Measurements from ENCODE around the gene KPNB1.

Gene KPNB1

GRCh38 chr17:47700471-47701449 is 51.0 kb downstream of the KPNB1 start:
- DNase-seq (ENCODE audit: low read depth in 2 of 2) = no peak
- H3K4me3 ChIP-seq (replicated peaks in 1 of 2; ENCODE audit: low read depth in 2 of 2, low read length in 2 of 2) = no peak overlapping the region
- no peak for TF ChIP-seq CTCF (IDR thresholded peaks at IDR 0.05; ENCODE audit: low read depth, low read length)

GRCh38 chr17:47701608-47702007 is 51.9 kb downstream of the KPNB1 start:
- no peak overlapping the region for H3K4me3 ChIP-seq (replicated peaks in 1 of 2; ENCODE audit: low read depth in 2 of 2, low read length in 2 of 2)
- TF ChIP-seq CTCF (IDR thresholded peaks at IDR 0.05; ENCODE audit: low read depth, low read length) = no peak
- DNase-seq (ENCODE audit: low read depth in 2 of 2) = no peak

- no peak for TF ChIP-seq CTCF (IDR thresholded peaks at IDR 0.05; ENCODE audit: low read depth, low read length)
- no peak for DNase-seq (ENCODE audit: low read depth in 2 of 2)
- H3K4me3 ChIP-seq (replicated peaks in 1 of 2; ENCODE audit: low read depth in 2 of 2, low read length in 2 of 2) = no peak overlapping the region
Observed at GRCh38 chr17:47702391-47702995, 52.8 kb downstream of the KPNB1 start.

GRCh38 chr17:47703191-47703591 is 53.5 kb downstream of the KPNB1 start:
- no peak overlapping the region for H3K4me3 ChIP-seq (replicated peaks in 1 of 2; ENCODE audit: low read depth in 2 of 2, low read length in 2 of 2)
- DNase-seq (ENCODE audit: low read depth in 2 of 2) = no peak
- TF ChIP-seq CTCF (IDR thresholded peaks at IDR 0.05; ENCODE audit: low read depth, low read length) = no peak

GRCh38 chr17:47703671-47704070 is 54.0 kb downstream of the KPNB1 start:
- DNase-seq (ENCODE audit: low read depth in 2 of 2) = no peak
- H3K4me3 ChIP-seq (replicated peaks in 1 of 2; ENCODE audit: low read depth in 2 of 2, low read length in 2 of 2) = no peak overlapping the region
- no peak for TF ChIP-seq CTCF (IDR thresholded peaks at IDR 0.05; ENCODE audit: low read depth, low read length)

- no peak for DNase-seq (ENCODE audit: low read depth in 2 of 2)
- no peak overlapping the region for H3K4me3 ChIP-seq (replicated peaks in 1 of 2; ENCODE audit: low read depth in 2 of 2, low read length in 2 of 2)
- TF ChIP-seq CTCF (IDR thresholded peaks at IDR 0.05; ENCODE audit: low read depth, low read length) = no peak
Observed at GRCh38 chr17:47704116-47704515, 54.4 kb downstream of the KPNB1 start.

Measured in cardiac fibroblast (primary cell).